ENCODE data around the gene TMEM156. TPM values are rescaled to one million over a fixed set of nuclear protein-coding genes. Genes with fewer than 3 reads are reported as not detected.
"Not testable (repeated sequence)": the region's sequence is repeated elsewhere in the genome, so short reads cannot be mapped to it uniquely, and the experiment has no call there.

The TMEM156 gene
- total RNA-seq, 1 donor: under 0.01 TPM

GRCh38 chr4:38964942-38965775 is 67.0 kb downstream of the TMEM156 start:
- DNase-seq (ENCODE audit: low read depth): no peak
- H3K4me3 ChIP-seq (ENCODE audit: low read depth, low read length): no peak overlapping the region
- no peak for TF ChIP-seq CTCF (IDR thresholded peaks at IDR 0.05; ENCODE audit: insufficient read depth, low read depth, low read length)

GRCh38 chr4:38959248-38959647 is 73.0 kb downstream of the TMEM156 start:
- not testable (repeated sequence) for DNase-seq (ENCODE audit: low read depth); H3K4me3 ChIP-seq (ENCODE audit: low read depth, low read length)

GRCh38 chr4:38958453-38959190 is 73.6 kb downstream of the TMEM156 start:
- no peak overlapping the region for H3K4me3 ChIP-seq (ENCODE audit: low read depth, low read length)
- peak; percentile 80 for DNase-seq (ENCODE audit: low read depth)
- TF ChIP-seq CTCF (IDR thresholded peaks at IDR 0.05; ENCODE audit: insufficient read depth, low read depth, low read length): no peak

GRCh38 chr4:38957893-38958292 is 74.3 kb downstream of the TMEM156 start:
- no peak for TF ChIP-seq CTCF (IDR thresholded peaks at IDR 0.05; ENCODE audit: insufficient read depth, low read depth, low read length)
- DNase-seq (ENCODE audit: low read depth): no peak
- H3K4me3 ChIP-seq (ENCODE audit: low read depth, low read length): no peak overlapping the region

GRCh38 chr4:38957261-38957815 is 74.9 kb downstream of the TMEM156 start:
- TF ChIP-seq CTCF (IDR thresholded peaks at IDR 0.05; ENCODE audit: insufficient read depth, low read depth, low read length): no peak
- H3K4me3 ChIP-seq (ENCODE audit: low read depth, low read length): no peak overlapping the region
- no peak for DNase-seq (ENCODE audit: low read depth)

- no peak for TF ChIP-seq CTCF (IDR thresholded peaks at IDR 0.05; ENCODE audit: insufficient read depth, low read depth, low read length)
- no peak for DNase-seq (ENCODE audit: low read depth)
- no peak overlapping the region for H3K4me3 ChIP-seq (ENCODE audit: low read depth, low read length)
Measured at GRCh38 chr4:38955957-38956356, 76.3 kb downstream of the TMEM156 start.

- TF ChIP-seq CTCF (IDR thresholded peaks at IDR 0.05; ENCODE audit: insufficient read depth, low read depth, low read length): no peak
- no peak for DNase-seq (ENCODE audit: low read depth)
- no peak overlapping the region for H3K4me3 ChIP-seq (ENCODE audit: low read depth, low read length)
Measured at GRCh38 chr4:38954727-38955126, 77.5 kb downstream of the TMEM156 start.

Data from fibroblast of villous mesenchyme (primary cell).